Measurements from ENCODE around the gene COPS2.

- TF ChIP-seq CTCF (optimal IDR thresholded peaks at IDR 0.05 in 1 of 3, IDR thresholded peaks at IDR 0.05 in 1 of 3, conservative IDR thresholded peaks at IDR 0.05 in 1 of 3; ENCODE audit: extremely low read depth in 1 of 3, insufficient read depth in 2 of 3, low read length in 3 of 3), result no peak
- no peak for TF ChIP-seq EZH2 (IDR thresholded peaks at IDR 0.05; ENCODE audit: low read length)
Observed at GRCh38 chr15:49084285-49084570, 71.2 kb downstream of the COPS2 start.

All from keratinocyte (primary cell).